Left lung (tissue), 10 donors: ENCODE data around the gene ATP7B. TPM values are rescaled to one million over a fixed set of nuclear protein-coding genes. Genes with fewer than 3 reads are reported as not detected.
A peak's percentile ranks its signal among the peaks of the same experiment; 100 is the strongest.

Experiments used
- ATAC-seq: fragments of 200-7000 bp; cut with Tn5 transposase; one replicate; pipeline ENCODE4 v1.9.1; 2020; ENCODE audit warnings: moderate library complexity
- DNase-seq, 4 donors: peaks; one replicate each; pipeline ENCODE4 v3.0.0-alpha.2; 2013 to 2020
- H3K27ac ChIP-seq, 2 donors: fragments of 200-600 bp; sonication (generic) in 1 of 2; one replicate each; pipeline versions ENCODE4 v1.5.0 to v1.8.0; 2020 to 2021
- H3K27me3 ChIP-seq, 2 donors: fragments of 200-600 bp; sonication (generic) in 1 of 2; one replicate each; pipeline versions ENCODE4 v1.5.0 to v1.8.0; 2020 to 2021
- H3K36me3 ChIP-seq, 2 donors: fragments of 200-600 bp; sonication (generic) in 1 of 2; one replicate each; pipeline versions ENCODE4 v1.5.0 to v1.8.0; 2020 to 2021
- H3K4me1 ChIP-seq, 2 donors: fragments of 200-600 bp; one replicate each; pipeline ENCODE4 v1.8.0; 2021
- H3K4me3 ChIP-seq, 2 donors: fragments of 200-600 bp; sonication (generic) in 1 of 2; one replicate each; pipeline versions ENCODE4 v1.5.0 to v1.8.0; 2020 to 2021; ENCODE audit warnings: mild to moderate bottlenecking in 1 of 2
- H3K9me3 ChIP-seq, 2 donors: fragments of 200-600 bp; sonication (generic) in 1 of 2; one replicate each; pipeline versions ENCODE4 v1.5.0 to v1.8.0; 2020 to 2021
- intact Hi-C, 2 donors: fragments of 100-400 bp; cut with DNase I; formaldehyde crosslinking; loops; one replicate each; pipeline versions ENCODE4 v1.11.2 to v1.14.2; 2022
- polyA plus RNA-seq, 6 donors: library from polyadenylated mRNA; unstranded; fragments of 120-200 nt; gene quantifications; one replicate each; pipeline ENCODE4 v1.2.1, GENCODE V29; 2013; ENCODE audit not compliant: insufficient read length in 6 of 6
- total RNA-seq, 2 donors: library from RNA; stranded (reverse); fragmentation: NEBNext Ultra II Directional; extraction: Animal tissue kit (Norgen Biotek cat#: 25700); gene quantifications; one replicate each; pipeline ENCODE4 v1.2.1, GENCODE V29; 2021
- TF ChIP-seq, protein P1 (sequence below), 2 donors: fragments of 200-600 bp; sonication (generic) in 1 of 2; IDR thresholded peaks; one replicate each; pipeline versions ENCODE4 v1.5.0 to v1.8.0; 2021; ENCODE audit warnings: antibody characterized with exemption in 2 of 2
- donor health status: DM: no; HTN: yes; CAD: no.
- donor health status: DM: no; HTN: no; CAD: no.

The ATP7B gene
- total and polyA plus RNA-seq, 8 donors, result 5.9 to 20.5 (median 18.4) TPM

DNA sequence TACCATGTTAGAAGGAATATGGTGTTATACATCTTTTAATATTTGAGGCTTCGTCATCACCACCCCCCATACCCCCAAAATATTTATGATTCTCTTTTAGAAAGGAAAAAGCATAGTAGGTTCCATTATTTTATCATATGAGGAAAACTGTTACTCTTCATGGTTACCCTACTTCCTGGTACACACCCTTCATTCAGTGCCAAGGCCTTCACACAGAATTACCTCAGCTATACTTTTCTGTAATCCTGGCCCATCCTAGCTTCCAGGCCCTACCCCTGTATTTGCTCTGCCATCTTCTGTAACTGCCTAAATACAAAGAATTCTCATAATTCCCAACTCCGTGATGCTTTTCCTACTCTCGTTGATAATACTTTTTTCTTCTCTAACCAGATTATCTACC is 8.9 kb upstream of the ATP7B start:
- Histone ChIP-seq H3K36me3 (peaks cover 0 to 79% of the 10 kb centered on the region in 2 donors), H3K4me1 (no peaks in the 10 kb centered on the region), H3K4me3 (no peak overlapping the region), H3K27me3 (no peaks in the 10 kb centered on the region), H3K9me3 (no peaks in the 10 kb centered on the region), H3K27ac (no peak overlapping the region)
- TF ChIP-seq, protein P1, sequence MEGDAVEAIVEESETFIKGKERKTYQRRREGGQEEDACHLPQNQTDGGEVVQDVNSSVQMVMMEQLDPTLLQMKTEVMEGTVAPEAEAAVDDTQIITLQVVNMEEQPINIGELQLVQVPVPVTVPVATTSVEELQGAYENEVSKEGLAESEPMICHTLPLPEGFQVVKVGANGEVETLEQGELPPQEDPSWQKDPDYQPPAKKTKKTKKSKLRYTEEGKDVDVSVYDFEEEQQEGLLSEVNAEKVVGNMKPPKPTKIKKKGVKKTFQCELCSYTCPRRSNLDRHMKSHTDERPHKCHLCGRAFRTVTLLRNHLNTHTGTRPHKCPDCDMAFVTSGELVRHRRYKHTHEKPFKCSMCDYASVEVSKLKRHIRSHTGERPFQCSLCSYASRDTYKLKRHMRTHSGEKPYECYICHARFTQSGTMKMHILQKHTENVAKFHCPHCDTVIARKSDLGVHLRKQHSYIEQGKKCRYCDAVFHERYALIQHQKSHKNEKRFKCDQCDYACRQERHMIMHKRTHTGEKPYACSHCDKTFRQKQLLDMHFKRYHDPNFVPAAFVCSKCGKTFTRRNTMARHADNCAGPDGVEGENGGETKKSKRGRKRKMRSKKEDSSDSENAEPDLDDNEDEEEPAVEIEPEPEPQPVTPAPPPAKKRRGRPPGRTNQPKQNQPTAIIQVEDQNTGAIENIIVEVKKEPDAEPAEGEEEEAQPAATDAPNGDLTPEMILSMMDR (IDR thresholded peaks at IDR 0.05), result no peak
- intact Hi-C loops, result no loop called here
- DNase-seq, result no peak
- no peak for ATAC-seq

DNA sequence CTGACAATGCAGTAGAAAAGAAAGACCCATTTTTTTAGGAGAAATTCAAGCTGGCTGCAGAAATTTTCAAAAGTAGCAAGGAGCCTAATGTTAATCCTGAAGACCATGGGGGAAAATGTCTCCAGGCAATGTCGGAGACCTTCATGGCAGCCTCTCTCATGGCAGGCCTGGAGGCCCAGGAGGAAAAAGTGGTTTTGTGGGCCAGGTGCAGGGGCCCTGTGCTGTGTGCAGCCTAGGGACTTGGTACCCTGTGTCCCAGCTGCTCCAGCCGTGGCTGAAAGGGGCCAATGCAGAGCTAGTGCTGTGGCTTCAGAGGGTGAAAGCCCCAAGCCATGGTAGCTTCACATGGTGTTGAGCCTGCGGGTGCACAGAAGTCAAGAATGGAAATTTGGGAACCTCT is 5.0 kb upstream of the ATP7B start:
- H3K36me3 ChIP-seq, result peaks cover 0 to 44% of the 10 kb centered on the region in 2 donors
- H3K4me1 ChIP-seq, result peaks cover 10 to 17% of the 10 kb centered on the region in 2 donors
- intact Hi-C loops, result no loop called here
- TF ChIP-seq, protein P1 (IDR thresholded peaks at IDR 0.05), result no peak
- H3K9me3 ChIP-seq, result no peaks in the 10 kb centered on the region
- no peak overlapping the region for H3K4me3 ChIP-seq
- DNase-seq (no peak), ATAC-seq (no peak)
- no peak overlapping the region for H3K27ac ChIP-seq
- H3K27me3 ChIP-seq, result peaks cover 0 to 5% of the 10 kb centered on the region in 2 donors

DNA sequence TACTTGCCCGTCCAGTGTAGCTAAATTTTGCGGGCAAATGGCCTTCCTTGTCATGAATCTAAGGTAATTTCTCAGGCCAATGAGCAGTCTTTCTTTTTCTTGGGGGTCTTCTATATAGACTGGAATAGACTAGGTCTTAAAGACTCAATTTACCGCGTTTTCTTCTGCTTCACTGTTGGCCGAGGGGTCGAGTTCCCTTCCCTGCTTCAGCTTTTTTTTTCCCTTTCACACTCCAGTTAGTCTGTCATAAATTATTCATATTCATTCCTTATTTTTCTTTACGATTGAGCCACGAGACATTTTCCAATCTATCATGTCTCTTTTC is 1.2 kb upstream of the ATP7B start:
- Histone ChIP-seq H3K36me3 (peaks cover 0 to 13% of the 10 kb centered on the region in 2 donors), H3K27me3 (peaks cover 0 to 26% of the 10 kb centered on the region in 2 donors), H3K27ac (peak overlapping the region in 1 of 2 donors; percentile 48), H3K9me3 (no peaks in the 10 kb centered on the region), H3K4me3 (peak overlapping the region; percentile 95 to 98), H3K4me1 (peaks cover 14 to 29% of the 10 kb centered on the region in 2 donors)
- TF ChIP-seq, protein P1 (IDR thresholded peaks at IDR 0.05), result no peak
- DNase-seq (no peak), ATAC-seq (no peak)
- intact Hi-C loops, result no loop called here

DNA sequence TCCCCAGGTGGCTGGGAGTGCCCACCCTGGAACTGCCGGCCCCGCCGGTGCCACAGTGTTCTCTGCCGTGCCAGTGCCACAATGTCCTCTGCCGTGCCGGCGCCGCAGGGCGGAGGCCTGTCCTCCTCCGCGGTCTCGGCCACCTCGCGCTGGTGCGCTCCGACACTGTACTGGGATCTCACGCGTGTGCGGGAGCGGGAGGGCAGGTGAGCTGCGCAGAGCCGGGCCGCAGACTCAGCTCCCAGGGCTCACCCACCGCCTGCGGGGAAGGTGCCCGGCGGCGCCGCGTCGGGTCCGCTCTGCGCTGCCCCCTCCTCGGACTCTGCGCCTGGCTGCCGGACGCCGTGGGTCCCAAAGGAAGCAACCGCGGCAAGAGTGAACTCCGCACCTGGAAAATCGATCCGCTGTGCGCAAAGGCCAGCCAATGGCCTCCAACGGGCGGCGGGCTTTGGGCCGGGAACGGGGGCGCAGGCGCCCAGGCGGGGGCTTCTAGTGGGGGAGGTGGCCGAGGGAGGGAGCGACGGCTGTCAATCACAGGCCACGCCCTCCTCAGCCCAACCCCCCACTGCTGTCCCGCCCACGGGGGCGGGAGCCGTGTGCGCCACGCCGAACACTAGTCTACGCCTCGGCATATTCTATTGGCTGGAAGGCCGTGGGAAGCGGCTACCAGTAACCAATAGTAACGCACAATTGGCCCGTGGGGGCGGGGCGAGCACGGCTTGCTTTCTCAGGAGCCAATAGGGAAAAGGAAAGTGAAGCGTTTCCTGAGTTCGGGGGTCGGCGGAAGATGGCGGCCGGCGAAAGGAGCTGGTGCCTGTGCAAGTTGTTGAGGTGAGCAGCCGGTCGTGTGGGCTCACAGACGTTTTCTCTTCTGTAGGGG is 622 bp upstream of the ATP7B start, which contains the start of gene ALG11:
Gene ALG11, plus strand, starts transcription at position 767 of the 880 bp plus-strand sequence. Its CDS starts 21 bp downstream, at position 788.
- ATAC-seq, result peak; percentile 100
- H3K27ac ChIP-seq, result peak within 1 kb of the TSS; percentile 45 to 48
- H3K36me3 ChIP-seq, result peaks cover 0 to 12% of the 10 kb centered on the region in 2 donors
- DNase-seq, result peak; percentile 96 to 99 (median 98)
- no peaks in the 10 kb centered on the region for H3K9me3 ChIP-seq
- H3K27me3 ChIP-seq, result peaks cover 0 to 26% of the 10 kb centered on the region in 2 donors
- TF ChIP-seq, protein P1 (IDR thresholded peaks at IDR 0.05), result no peak
- peak within 1 kb of the TSS; percentile 95 to 98 for H3K4me3 ChIP-seq
- intact Hi-C loops, result no loop called here
- peaks cover 14 to 29% of the 10 kb centered on the region in 2 donors for H3K4me1 ChIP-seq

DNA sequence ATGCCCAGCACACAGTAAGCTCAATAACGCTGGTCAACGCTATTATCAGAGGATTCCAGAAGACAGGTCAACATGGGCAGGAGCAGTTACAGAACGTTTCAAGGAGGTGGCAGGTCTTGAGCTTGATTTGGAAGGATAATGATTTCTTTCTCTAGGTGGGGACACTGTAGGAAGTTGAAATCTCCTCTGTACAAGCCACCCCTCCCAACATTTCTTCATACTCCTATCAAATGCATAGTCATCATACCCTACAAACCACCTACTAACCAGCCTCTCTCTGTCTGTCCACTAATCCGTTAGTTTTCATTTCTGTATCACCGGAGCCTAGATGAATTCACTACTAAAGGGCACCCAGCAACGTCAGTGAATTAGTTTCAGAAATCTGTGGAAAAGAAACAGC is 1.3 kb downstream of the ATP7B start:
- Histone ChIP-seq H3K4me1 (peaks cover 14 to 29% of the 10 kb centered on the region in 2 donors), H3K27ac (no peak overlapping the region), H3K27me3 (peaks cover 0 to 26% of the 10 kb centered on the region in 2 donors), H3K36me3 (no peaks in the 10 kb centered on the region), H3K9me3 (no peaks in the 10 kb centered on the region), H3K4me3 (no peak overlapping the region)
- intact Hi-C loops, result no loop called here
- no peak for ATAC-seq
- no peak for DNase-seq
- TF ChIP-seq, protein P1 (IDR thresholded peaks at IDR 0.05), result no peak
